Stimulated activated CD4-positive, alpha-beta T cell treated with anti-CD3 and anti-CD28 coated beads, TNF-alpha, amount 100 ng/mL, for 1 hour (primary cell): ENCODE data around the gene OLFML2A.

Experiments
- DNase-seq, 3 donors: peaks; one replicate each; pipeline ENCODE4 v3.0.0-alpha.2; 2020; ENCODE audit warnings: low read depth in 3 of 3, low spot score in 1 of 3

OLFML2A gene

DNA sequence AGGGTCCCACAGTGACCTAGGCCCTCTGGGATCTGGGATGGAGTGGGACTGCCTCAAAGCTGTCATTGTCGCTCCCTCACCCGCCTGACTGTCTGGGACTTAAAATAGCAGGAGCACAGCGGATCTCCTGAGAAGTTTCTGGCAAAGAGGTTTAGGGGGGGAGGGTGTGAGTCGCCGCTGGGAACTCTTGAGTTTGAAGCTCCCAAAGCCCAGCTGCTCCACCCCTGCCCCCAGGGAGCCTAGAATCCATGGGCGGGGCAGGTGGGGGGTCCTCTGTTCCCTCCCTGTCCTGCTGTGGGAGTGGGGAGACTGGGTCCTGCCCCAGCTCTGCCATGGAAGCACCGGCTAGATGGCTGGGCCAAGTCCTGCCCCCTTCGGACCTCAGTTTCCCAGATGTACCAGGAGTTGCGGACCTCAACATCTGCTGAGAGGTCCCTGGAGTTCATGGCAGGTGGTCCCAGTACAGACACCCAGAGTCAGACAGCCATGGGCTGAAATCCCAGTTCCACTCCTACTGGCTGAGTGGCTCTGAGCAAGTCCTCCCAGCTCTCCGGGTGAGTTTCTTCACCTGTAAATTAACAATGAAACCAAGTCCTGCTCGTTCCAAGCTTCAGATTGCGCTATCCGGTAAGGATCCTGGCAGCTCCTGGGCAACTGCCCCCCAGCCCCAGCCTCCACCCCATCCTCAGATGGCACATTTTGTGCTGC is 75.3 kb downstream of the OLFML2A start:
- DNase-seq = no peak

DNA sequence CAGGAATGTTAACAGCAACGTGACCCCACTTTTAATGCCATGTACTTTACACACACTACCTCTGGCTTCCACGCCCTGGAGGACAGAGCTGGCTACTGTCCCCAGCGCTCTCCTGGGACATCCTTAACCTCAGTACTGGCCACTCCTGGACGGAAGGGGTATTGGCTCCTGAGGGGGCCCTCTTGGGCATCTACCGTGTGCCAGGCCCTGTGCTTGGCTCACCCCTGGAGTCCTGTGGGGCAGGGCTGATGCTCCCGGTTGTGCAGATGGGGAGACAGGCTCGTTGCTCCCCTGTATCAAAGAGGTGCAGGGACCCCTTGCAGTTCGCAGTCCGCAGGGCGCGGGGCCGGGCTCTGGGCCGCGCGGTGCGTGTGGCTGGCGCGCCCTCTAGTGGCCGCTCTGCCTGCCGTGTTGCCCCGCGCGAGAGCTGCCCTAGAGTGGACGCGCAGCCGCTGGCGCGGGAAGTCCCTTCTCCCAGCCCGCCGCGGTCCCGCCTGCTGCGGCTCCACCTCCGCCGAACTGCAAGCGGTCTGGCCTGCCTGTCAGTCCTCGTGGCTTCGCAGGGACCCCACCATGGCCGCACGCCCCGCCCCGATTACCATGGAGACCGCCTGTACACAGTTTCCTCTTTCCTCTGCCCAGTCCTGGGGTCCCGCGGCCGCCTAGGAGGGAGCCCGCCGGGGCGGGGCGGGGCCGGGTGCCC is 76.0 kb downstream of the OLFML2A start, which contains the start of gene WDR38:
TSS of gene WDR38 (plus strand) at position 632 of the 703 bp plus-strand sequence. CDS start 72 bp downstream, outside the sequence.
- DNase-seq = peak; percentile 46 to 66 (median 59)

DNA sequence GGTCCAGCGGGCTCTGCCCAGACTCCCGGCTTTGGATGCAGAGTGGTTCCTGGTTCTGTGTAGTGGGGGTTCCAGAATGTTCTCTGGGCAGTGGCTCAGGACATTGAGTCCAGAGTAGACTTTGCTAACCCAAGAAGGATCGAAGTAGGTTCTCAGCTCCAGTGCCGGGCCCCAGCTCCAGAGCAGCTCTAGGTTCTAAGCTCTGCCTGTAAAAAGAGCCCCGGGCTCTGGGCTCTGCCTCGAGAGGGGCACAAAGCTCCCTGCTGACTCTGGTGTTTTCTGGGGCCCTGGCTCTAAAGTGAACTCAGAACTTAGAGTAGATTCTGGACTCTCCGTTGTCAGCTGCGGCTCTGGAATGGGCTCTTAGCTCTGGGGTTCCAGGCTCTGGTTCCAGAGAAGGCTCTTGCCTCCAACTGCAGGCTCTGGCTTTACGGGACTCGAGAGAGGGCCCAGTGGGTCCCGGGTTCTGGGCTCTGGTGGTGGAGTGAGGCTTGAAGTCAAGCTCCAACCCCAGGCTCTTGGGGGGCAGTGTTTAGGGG is 76.7 kb downstream of the OLFML2A start:
- no peak for DNase-seq

DNA sequence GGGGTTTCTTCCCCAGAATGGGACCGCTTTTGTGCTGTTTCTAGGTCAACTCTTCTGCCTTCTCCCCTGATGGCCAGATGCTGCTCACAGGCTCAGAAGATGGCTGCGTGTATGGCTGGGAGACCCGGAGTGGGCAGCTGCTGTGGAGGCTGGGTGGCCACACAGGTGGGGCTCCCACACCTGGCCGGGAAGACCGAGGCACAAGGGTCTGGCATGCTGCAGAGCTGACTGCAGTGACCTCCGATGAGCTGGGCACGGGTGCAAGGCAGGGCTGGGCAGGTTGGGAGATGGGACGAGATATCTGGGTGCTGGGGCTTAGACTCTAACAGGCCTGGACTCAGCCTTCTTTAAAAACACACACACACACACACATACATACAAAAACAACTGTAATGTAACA is 77.2 kb downstream of the OLFML2A start:
- DNase-seq = no peak

DNA sequence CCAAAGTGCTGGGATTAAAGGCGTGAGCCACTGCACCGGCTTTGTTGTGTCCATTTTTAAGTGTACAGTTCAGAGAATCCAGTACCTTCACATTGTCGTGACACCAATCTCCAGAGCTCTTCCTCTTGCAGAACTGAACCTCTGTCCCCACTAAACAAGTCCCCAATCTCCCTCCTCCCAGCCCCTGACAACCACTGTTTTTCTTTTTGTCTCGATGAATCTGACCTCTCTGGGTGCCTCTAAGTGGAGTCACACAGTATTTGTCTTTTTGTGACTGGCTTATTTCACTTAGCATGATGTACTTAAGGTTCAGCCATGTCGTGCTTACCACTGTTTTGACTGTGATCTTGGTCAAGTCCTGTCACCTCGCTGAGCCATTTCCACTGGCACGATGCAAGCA is 77.9 kb downstream of the OLFML2A start:
- DNase-seq = no peak

DNA sequence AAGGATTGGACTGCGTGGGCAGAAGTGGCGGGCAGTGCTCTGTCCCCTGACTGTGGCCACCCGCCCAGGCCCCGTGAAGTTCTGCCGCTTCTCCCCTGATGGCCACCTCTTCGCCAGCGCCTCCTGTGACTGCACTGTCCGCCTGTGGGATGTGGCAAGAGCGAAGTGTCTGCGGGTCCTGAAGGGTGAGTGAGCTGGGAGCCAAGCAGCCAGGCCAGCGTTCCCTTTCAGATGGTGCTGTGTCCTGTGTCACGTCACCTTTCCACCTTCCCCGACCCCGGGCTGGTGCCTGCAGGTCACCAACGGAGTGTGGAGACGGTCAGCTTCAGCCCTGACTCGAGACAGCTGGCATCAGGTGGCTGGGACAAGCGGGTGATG is 78.6 kb downstream of the OLFML2A start:
- DNase-seq = no peak

DNA sequence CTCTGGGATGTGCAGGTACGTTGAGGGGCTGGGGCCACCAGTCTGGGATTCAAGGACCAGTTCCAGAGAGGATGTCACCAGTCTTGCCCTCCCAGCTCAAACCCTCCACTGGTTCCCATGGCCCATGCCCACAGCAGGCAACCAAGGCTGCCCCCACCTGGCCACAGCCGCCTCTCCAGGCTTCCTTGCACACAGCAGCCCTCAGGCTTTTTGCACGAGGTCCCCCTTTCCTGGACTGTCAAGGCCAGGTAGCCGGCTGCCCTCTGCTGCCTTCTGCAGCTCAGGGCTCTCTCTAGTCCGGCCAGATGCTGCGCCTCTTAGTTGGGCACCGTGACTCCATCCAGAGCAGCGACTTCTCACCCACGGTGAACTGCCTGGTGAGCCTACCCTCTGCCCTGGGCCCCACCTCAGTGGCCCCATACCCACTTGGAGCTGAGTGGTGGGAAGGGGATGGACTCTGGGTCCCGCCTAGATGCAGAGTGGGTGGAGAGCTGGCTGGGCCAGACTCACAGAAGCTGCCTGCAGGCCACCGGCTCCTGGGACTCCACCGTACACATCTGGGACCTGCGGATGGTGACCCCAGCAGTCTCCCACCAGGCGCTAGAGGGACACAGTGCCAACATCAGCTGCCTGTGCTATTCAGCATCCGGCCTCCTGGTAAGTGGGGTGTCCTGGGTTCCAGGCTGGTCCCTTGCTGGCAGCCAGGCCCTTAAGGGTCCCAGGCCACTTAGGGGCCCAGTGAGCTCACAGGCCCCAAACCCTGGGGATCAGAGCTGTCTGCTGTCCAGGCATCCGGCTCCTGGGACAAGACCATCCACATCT is 79.2 kb downstream of the OLFML2A start:
- DNase-seq = no peak

DNA sequence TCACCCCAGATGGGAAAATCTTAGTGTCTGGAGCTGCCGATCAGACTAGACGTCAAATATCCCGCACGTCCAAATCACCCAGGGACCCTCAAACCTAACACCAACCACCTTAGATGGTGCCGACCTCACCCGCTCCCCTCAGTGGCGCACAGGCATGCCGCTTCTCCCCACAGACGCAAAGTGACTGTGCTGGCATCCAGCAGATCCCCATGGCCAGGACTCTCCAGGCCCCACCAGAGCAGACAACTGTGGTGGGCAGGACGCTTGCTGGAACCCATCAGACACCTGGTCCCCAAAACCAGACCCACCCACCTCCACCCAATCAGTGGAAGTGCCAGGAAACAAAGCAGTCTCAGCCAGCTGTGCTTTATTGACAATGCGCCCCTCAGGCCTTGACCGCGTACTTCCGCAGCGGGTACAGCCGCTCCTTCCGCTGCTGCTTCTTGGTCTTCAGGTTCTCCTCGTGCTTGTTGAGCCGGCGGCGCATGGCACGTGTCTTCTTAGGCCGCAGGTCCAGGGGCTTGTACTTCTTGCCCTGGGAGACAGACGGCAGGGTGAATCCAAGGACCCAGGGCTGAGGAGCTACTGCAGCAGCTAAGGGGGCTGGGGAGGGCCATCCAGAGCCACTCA is 80.7 kb downstream of the OLFML2A start:
- DNase-seq = no peak

DNA sequence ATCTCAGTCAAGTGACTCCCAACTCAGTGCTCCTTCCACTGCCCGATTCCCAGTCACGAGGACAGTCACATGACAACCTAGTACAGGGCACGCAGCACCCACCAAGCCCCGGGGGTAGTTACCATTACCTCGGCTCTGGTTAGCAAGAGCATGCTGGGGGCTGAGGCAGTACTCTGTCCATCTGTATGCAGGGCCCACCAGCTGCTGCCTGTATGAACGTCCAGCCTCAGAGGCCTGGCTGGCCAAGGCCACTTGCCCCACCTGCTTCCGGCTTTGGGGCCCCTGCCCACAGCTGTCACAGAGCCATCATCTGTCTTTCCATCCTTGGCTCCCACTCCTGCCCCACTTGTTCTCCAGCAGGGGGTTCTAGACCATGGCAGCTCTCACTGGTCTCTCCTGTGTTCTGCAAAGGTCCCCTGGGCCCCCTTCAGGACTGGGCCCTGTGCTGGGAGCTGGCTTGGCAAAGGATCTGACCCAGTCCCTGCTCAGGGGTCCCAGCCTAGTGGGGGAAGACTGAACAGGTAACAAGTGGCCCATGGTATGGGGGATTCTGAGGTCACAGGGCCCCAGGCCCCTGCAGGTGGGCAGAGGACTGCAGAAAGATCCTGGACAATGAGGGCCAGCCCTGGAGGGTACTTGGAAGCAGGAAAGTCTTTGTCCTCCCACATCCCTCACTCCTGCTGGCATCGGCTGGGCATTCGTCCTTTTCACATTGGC is 81.6 kb downstream of the OLFML2A start:
- DNase-seq = no peak

DNA sequence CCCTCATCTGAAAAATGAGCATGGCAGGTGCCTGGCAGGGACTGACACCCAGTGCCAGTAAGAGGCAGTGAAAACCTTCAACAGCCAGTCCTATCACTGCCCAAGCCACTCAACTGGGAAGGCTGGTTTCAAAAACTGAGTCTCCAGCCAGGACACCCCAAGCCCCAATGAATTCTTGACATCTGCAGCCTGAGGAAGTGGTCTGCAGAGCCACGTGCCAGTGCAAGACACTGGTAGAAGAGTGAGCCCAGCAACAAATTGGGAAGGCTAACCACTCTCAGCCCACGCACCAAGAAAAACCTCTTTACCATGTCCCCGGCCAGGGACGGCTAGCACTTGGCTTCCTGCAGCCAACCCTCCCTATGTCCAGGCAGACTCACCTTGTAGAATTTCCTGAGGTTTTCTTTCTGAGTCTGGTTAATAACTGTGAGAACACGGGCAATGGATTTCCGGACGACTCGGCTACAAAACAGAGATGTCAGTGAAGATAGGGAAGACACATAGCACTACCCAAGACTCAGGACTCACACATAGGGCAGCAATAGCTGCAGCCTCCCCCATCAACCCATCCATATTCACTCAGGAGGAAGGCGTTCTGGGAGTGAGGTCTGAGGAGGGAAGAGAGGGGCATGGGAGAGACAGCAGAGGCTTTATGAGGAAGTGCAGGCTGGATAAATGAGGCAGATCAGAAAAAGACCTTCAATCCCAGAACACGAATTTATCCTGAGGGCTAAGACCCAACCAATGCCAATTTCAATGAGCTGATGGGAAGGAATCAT is 83.1 kb downstream of the OLFML2A start:
- no peak for DNase-seq

DNA sequence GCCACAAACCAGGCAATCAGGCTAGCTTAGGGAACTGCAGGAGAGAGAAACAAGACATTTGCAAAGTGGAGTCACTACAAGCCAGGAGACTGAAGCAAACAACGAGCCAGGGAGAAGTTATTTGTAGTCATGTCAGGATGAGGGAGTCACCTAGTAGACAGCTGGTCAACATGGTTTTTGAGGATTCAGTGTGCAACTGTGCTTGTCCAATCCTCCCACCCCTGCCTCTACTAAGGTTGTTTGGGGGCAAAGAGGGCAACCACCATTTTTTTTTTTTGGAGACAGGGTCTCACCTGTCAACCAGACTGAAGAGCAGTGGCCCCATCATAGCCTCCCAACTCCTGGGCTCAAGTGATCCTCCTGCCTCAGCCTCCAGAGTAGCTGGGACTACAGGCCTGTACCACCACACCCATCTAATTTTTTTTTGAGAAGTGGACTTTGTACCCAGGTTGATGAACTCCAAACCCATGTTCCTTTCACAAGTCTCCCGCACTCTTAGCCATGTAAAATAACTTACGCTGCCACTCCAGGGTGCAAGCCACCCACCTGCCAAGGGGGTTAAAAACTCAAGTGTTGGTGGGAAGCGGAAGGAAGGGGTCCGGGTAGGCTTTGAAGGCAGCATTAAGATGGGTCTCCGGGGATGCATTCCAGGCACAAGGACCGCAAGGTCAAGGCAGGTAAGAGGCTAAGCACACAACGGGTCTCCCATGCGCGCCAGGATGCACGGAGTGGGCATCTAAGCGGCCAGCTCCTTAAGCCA is 83.8 kb downstream of the OLFML2A start:
- DNase-seq = no peak

DNA sequence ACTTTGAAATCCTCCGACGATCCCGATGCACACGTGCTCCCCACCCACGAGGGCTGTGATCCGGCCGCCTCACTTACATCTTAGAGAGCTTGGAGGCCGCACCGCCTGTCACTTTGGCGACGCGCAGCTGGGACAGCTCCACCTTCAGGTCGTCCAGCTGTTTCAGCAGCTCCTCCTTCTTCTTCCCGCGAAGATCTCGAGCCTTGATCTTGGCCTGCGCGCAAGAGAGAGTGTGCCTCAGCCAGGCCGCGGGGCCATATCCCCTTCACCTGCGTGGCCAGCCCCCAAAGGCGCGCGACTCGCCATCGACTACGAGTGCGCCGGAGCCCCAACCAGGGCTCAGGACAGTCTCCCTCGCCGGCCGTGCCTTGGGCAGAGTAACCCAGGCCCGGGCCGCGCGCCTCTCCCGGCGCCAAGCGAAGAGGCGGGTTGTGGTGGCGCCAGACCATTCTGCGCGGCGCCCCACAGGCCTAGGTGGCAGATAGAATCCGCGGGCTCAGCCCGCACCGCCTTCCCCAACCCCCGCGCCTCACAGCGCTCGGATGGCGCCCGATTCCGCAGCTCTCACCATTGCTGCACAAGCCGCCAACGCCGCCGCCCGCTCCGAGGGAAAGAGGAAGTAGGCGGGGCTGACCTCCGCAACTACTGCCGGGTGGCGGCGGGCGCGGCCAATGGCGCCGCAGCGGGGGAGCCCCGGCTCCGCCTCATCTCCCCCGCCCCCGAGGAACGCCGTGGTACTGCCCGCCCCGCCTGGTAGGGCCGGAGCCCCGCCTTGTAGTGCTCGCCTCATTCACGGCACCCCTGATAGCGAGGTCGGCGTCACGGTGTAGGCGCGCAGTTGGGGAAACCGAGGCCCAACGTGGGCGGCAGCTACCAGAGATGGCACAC is 84.7 kb downstream of the OLFML2A start, which contains the start of the genes ARPC5L and RPL35:
TSS of gene ARPC5L (plus strand) at position 789 of the 888 bp plus-strand sequence. CDS start 7,161 bp downstream, outside the sequence.
TSS of gene RPL35 (minus strand) at position 616 of the 888 bp plus-strand sequence. CDS start at position 571, 45 bp downstream.
- peak; percentile 89 to 91 (median 91) for DNase-seq

DNA sequence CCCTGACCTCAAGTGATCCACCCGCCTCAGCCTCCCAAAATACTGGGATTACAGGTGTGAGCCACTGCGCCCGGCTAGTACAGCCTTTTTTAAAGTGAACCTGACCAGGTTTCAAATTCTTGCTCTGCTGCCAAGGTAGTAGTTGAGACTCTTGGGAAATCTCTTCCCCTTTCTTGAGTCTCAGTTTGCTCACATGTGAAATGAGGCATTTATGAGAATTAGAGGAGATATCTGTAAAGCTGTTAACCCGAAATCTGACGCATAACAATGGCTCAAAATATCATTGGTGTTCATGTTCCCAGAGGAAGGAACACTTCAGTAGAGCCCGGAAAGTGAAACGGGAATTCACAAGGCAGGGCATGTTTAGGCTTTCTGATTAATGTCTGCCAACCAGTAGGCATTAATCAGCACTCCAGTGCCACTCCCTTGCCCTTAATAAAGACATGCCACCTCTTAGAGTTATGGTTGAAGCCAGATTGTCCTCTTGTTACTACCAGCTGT is 86.5 kb downstream of the OLFML2A start:
- DNase-seq = no peak
